Muscle of arm (tissue), 12 donors: ENCODE results near the gene GZF1. TPM values are rescaled to one million over a fixed set of nuclear protein-coding genes. Genes with fewer than 3 reads are reported as not detected.
"Not testable (repeated sequence)": the region's sequence is repeated elsewhere in the genome, so short reads cannot be mapped to it uniquely, and the experiment has no call there.

Experiments used
- DNase-seq: peaks from one replicate; pipeline ENCODE4 v3.0.0-alpha.2; 2013
- polyA plus RNA-seq, 12 donors: library from polyadenylated mRNA; unstranded; fragments of 120-200 nt; gene quantifications; one replicate each; pipeline ENCODE4 v1.2.1, GENCODE V29; 2013; ENCODE audit not compliant: insufficient read length in 12 of 12

GZF1 gene
- polyA plus RNA-seq, 12 donors: 7.8 to 13.6 (median 9.7) TPM; not detected in 1

DNA sequence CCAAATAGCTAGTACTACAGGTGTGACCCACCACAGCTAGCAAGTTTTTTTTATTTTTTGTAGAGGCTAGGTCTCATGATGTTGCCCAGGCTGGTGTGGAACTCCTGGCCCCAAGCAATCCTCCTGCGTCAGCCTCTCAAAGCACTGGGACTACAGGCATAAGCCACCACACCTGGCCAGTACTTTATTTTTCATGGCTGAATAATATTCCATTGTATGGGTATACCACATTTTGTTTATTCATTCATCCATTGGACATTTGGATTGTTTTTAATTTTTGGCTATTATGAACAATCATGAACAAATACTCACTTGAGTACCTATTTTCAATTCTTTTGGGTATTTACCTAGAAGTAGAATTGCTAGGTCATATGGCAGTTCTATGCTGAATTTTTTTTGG lies 18.4 kb upstream of the GZF1 start:
- no peak for DNase-seq

DNA sequence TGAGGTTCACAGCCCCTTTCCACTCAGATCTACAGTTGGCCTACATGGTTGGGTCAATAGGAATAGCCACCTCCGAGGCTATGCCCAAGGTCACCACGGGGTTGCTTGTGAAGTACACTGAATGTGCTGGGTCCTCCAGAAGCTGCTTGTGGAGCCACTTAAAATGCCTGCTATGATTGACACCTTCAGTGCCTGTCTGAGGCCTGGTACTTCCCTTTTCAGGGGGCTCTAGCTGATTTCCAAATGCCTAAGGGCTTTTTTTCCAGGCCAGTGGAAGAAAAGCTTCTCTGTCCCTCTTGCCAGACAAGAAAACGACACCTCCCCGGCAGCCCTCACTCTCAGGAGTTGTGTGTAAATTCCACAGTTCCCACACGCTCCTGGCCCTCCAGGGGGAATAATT lies 17.6 kb upstream of the GZF1 start:
- DNase-seq: no peak

GRCh38 chr20:23346002-23346401 lies 16.0 kb upstream of the GZF1 start:
- no peak for DNase-seq

DNA sequence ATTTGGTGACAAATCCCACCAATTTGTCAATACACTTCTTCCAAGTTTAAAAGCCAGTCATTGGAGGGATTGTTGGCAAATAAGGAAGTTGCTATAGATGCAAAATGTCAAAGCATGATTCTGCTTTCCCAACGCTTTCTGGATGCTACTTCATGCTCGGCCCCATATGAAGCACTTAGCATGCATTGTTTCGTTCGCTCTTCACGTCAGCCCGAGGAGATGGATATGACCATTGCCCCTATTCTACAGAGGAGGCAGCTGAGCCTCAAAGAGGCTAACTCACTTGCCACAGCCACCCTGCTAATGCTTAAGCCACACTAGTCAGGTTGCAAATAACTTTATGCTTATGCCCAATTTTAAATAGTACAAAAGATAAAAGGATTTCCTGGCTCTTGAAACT lies 14.2 kb upstream of the GZF1 start:
- no peak for DNase-seq

GRCh38 chr20:23348510-23348909 lies 13.5 kb upstream of the GZF1 start:
- DNase-seq: not testable (repeated sequence)

GRCh38 chr20:23349338-23350195 lies 12.4 kb upstream of the GZF1 start:
- DNase-seq: no peak

DNA sequence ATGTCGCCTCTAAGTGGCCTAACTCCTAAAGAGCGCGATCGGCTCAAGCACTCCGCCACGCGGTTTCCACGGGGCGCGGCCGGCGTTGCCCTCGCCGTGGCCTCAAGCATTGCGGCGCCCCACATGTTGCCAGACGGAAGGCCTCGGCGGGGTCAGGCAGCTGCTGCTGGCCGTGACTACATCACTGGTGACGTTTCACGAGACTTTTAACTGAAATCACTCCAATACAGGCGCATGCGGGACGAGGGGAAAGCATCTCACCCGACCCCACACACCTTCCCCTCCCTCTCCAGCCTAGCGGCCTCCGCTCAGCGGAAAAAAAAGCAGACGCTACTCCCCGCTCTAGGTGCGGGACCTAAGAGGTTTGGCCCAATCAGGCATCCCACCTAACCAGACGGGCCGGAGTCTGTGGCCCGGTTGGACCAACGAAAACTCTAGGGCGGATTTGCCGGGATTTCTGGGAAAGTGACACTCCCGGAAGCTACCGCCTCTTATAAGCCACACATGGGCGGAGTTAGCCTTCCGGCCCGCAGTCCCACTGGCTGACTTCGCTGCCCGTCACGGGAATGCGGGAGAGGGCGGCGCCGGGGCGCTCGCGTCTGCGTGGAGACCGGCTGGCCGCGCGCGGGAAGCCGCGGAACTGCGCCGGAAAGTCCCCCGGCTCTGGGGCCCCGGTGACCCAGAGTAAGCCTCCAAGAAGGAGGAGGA lies 11.6 kb upstream of the GZF1 start, which contains the start of gene NXT1:
Gene NXT1, plus strand, starts transcription at position 596 of the 708 bp plus-strand sequence. CDS start 3,251 bp downstream, outside the sequence.
- peak; percentile 98 for DNase-seq

DNA sequence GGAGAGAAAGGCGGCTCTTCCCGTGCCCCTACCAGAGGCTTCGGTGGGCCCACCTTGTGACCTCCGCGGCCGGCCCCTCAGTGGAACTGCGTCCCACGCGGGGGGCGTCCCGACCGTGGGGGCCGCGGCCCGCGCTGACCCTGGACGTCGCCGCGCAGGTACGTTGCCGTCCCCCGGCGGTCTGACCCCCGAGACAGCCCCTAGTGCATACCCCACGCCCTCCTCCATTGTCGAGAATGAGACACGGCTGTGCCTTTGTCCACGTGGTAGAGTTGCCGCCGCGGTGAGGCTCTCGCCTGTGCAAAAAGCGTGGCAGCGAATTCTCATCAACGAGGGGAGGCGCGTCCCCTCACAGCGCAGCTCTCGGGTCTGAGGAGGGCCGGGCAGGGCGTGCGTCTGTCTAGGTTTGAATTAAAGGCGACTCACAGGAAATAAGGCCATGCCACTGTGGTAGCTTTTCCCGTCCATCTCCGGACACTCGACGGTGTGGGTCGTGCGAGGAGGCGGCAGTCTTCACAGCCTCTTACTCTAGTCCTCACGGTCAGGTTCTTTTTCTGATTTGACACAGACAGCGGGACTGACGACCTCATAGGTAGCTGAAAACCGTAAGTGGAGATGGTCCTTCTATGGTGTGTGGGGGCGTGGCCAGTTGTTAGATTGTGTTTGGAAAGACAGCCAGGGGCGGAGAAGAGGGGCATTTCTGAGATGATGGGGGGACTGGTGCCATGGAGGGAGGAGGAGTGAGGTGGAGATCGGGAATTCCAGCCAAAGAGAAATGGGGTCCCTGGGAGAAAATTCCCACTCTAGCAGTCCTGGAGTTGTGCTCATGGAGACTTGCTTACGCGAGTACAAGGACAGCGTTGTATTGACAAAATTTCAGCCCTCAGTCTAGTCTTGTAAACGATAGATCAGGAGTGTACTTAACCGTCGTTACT lies 10.8 kb upstream of the GZF1 start:
- DNase-seq: peak; percentile 51

- DNase-seq: no peak
Observed at GRCh38 chr20:23356203-23356602, 5.8 kb upstream of the GZF1 start.

GRCh38 chr20:23357767-23358562 lies 4.0 kb upstream of the GZF1 start:
- peak; percentile 99 for DNase-seq

GRCh38 chr20:23358563-23358906 lies 3.4 kb upstream of the GZF1 start:
- no peak for DNase-seq

DNA sequence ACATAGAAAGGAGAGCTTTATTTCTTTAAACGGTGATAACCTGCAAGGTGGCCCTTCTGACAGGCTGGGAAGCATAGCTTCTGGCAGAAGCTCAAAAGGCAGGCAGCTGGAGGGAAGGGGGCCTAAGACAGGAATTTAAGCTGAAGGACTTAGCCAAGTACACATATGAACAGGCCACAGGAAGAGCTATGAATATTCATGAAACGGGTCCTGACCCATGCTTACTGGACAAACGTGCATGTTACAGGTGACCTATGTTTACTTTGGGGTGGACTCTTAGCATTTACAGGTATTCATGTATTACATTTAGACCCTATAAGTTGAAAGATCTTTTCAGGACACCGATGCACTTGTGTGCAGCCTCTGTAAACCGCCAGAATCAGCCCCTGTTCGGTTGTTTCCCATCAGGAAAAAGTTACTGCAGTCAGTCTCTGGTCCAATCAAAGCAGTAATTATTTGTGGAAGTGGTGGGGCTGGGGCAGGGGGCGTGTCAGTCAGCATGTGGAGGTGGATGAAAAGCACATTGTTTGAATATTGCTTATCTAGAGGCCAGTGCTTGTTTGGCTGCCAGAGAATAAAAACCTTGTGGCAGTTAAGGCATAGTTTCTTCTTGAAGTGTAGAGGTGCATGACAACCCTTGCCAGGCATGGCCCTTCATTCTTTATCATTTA lies 2.9 kb upstream of the GZF1 start:
- no peak for DNase-seq

DNA sequence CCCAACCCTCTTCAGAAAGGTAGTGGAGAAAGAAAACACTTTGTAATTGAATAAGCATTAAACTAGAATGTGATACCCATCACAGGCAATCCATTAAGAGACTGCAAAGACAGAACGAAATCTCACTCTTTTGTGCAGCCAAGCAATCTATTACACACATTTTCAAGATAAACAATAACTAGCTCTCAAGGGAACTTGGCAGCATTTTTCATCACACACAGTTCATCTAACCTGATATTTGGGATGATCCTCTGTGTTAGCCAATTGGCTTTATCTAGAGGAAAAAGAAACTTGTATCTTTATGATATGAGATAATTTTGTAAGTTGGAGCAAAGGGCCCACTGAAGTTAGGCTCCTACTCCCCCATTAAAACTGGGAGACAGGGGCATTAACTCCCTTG lies 1.5 kb upstream of the GZF1 start:
- DNase-seq: no peak

- no peak for DNase-seq
Observed at GRCh38 chr20:23361119-23361475, 885 bp upstream of the GZF1 start.

- peak; percentile 56 for DNase-seq
Observed at GRCh38 chr20:23362392-23363256, 642 bp downstream of the GZF1 start.

GRCh38 chr20:23363257-23363649 lies 1.3 kb downstream of the GZF1 start:
- DNase-seq: no peak

DNA sequence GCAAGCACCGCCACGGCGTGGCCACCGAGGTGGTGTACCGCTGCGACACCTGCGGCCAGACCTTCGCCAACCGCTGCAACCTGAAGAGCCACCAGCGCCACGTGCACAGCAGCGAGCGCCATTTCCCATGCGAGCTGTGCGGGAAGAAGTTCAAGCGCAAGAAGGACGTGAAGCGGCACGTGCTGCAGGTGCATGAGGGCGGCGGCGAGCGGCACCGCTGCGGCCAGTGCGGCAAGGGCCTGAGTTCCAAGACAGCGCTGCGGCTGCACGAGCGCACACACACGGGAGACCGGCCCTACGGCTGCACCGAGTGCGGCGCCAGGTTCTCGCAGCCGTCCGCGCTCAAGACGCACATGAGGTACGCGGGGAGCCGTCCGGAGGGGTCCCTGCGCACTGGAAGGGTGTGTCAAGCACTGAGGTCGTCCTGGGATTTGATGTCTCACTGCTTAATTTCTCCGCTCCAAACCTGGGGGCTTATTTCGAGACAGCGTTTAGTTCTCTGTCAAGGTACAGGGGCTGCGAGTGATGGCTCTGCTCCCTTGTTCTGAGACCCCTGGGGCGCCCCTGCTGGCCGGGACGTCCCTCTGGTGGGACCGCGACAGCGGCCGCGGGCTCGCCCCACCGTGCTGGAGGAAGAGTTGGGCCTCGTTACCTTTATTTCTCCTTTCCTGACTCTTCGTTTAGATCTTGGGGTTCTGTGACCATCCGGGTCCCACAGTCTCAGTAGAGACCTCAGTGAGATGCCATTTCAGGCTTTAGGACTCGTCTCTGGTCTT lies 3.6 kb downstream of the GZF1 start:
- no peak for DNase-seq

- DNase-seq: no peak
Observed at GRCh38 chr20:23366384-23366783, 4.4 kb downstream of the GZF1 start.

DNA sequence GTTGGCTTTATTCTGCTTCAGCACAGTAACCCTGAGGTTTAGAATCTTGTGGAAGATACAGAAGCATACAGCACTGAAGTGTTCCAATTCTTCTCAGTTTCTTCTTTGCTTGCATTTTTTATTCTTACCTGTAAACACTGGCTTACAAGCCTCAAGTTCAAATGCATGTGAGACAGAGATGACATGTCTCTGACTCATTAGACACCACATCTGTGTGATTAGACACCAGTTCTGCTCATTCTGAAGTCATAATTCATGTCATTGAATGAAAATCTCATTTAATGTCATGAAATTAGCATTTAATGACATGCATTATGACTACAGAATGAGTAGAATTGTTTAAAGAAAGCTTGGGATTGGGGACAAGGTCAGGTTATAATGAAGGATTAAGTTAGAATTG lies 5.8 kb downstream of the GZF1 start:
- no peak for DNase-seq
